Spleen (tissue), 7 donors: Measurements from ENCODE around the gene MCHR1.

Experiments used
- POLR2A ChIP-seq, 3 donors: fragments of 450-650 bp; IDR thresholded peaks; one replicate each; pipeline ENCODE4 v1.5.1; 2017; ENCODE audit warnings: antibody characterized with exemption in 3 of 3, mild to moderate bottlenecking in 1 of 3
- POLR2AphosphoS5 ChIP-seq, 3 donors: sonication (generic); formaldehyde crosslinking; IDR thresholded peaks; one replicate each; pipeline ENCODE4 v1.5.1; 2017; ENCODE audit warnings: antibody characterized with exemption in 3 of 3
- TF ChIP-seq, protein P1 (sequence below), 11 experiments: fragments of 200-600 bp in 7 of 11; fragments of 450-650 bp in 4 of 11; sonication (generic) in 4 of 11; IDR thresholded peaks in 8 of 11; conservative IDR thresholded peaks in 3 of 11; 1 replicate in 7 of 11; 2 replicates in 4 of 11; pipeline versions ENCODE4 v1.4.0 to v1.8.0; 2016 to 2021; ENCODE audit warnings: antibody characterized with exemption in 11 of 11, inconsistent platforms in 4 of 11, mild to moderate bottlenecking in 1 of 11
- donor health status: DM: no; HTN: no; CAD: no; lungs with moderate emphysema.
- donor health status: DM: no; HTN: no; CAD: no.
- donor health status: DM: no; HTN: no; CAD: no.

DNA sequence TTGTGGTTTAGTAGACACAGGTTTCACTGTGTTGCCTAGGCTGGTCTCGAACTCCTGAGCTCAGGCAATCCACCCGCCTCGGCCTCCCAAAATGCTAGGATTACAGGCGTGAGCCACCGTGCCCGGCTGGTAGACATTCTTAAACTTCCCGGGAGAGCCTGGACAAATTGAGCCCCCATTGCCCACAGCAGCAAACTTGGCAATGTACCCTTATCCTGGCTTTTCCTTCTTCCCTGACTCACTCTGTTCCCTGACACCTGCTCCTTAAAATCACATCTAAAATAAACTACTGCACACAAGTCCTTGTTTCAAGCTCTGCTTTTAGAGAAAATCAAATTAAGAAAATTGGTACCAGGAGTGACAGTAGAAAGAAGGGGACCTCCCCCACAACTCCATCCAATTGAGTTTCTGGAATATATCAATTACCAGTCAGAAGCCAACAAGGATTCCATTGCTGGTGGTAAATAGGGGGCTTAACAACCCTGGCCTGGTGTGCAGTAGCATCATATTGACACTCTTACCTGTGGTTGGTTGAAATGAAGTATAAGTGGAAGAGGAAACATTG lies 7.4 kb upstream of the MCHR1 start:
- TF ChIP-seq POLR2A (IDR thresholded peaks at IDR 0.05) (no peak), POLR2AphosphoS5 (IDR thresholded peaks at IDR 0.05) (no peak)
- TF ChIP-seq, protein P1, sequence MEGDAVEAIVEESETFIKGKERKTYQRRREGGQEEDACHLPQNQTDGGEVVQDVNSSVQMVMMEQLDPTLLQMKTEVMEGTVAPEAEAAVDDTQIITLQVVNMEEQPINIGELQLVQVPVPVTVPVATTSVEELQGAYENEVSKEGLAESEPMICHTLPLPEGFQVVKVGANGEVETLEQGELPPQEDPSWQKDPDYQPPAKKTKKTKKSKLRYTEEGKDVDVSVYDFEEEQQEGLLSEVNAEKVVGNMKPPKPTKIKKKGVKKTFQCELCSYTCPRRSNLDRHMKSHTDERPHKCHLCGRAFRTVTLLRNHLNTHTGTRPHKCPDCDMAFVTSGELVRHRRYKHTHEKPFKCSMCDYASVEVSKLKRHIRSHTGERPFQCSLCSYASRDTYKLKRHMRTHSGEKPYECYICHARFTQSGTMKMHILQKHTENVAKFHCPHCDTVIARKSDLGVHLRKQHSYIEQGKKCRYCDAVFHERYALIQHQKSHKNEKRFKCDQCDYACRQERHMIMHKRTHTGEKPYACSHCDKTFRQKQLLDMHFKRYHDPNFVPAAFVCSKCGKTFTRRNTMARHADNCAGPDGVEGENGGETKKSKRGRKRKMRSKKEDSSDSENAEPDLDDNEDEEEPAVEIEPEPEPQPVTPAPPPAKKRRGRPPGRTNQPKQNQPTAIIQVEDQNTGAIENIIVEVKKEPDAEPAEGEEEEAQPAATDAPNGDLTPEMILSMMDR (IDR thresholded peaks at IDR 0.05 in 8 of 11, conservative IDR thresholded peaks at IDR 0.05 in 3 of 11) = no peak
